ENCODE data around the gene FOLR3. TPM values are rescaled to one million over a fixed set of nuclear protein-coding genes. Genes with fewer than 3 reads are reported as not detected.

Gene FOLR3
- total and polyA plus RNA-seq, 2 experiments from 2014 or later = not detected

DNA sequence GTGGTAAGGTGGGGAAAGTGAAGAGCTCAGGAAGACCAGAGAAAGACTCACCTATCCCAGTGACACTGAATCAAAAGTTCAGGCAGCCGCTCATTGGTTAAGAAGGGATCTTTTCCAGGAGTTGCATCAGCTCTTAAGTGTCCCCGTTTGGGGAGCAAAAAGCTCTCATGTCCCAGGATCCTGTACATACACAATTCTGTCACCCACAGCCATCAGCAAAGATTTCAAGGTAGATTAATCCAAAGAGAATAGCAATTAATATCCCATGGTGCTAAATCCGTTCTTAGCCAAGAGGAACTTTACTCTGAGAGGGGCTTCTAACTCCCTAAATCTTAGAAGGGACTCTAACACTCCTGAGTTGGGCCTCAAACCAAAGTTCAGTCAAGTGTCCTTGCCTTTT is 19.3 kb downstream of the FOLR3 start (continued):
- TF ChIP-seq, protein P1, sequence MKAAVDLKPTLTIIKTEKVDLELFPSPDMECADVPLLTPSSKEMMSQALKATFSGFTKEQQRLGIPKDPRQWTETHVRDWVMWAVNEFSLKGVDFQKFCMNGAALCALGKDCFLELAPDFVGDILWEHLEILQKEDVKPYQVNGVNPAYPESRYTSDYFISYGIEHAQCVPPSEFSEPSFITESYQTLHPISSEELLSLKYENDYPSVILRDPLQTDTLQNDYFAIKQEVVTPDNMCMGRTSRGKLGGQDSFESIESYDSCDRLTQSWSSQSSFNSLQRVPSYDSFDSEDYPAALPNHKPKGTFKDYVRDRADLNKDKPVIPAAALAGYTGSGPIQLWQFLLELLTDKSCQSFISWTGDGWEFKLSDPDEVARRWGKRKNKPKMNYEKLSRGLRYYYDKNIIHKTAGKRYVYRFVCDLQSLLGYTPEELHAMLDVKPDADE (IDR thresholded peaks at IDR 0.05) = no peak
- TF ChIP-seq EZH2phosphoT487 (IDR thresholded peaks at IDR 0.05; ENCODE audit: unreplicated experiment) = no peak

DNA sequence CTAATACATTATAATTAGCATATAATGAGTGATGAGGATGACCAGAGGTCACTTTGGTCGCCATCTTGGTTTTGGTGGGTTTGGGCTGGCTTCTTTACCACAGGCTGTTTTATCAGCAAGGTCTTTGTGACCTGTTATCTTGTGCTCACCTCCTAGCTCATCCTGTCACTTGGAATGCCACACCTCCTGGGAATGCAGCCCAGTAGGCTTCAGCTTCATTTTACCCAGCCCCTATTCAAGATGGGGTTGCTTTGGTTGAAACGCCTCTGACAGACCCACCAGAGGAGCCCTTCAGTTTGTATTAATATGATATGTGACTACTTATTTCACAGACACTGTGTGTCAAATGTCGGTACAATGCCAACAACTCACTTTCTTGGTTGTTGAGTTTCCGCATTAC is 20.2 kb downstream of the FOLR3 start:
- Histone ChIP-seq H3K27me3 (ENCODE audit: insufficient read depth) (no peaks in the 10 kb centered on the region), H4K20me1 (replicated peaks; ENCODE audit: insufficient read depth) (no peaks in the 10 kb centered on the region), H3K4me1 (ENCODE audit: insufficient read depth) (no peaks in the 10 kb centered on the region), H3K4me2 (no peak overlapping the region), H2AFZ (no peak overlapping the region), H3K79me2 (replicated peaks; ENCODE audit: insufficient read depth) (no peaks in the 10 kb centered on the region), H3K36me3 (ENCODE audit: insufficient read depth) (no peaks in the 10 kb centered on the region), H3K27ac (ENCODE audit: low read depth) (no peak overlapping the region), H3K9me2 (ENCODE audit: insufficient read depth) (peaks cover 9% of the 10 kb centered on the region; the same call in 1 of the 2 replicates), H3F3A (replicated peaks; ENCODE audit: low read depth) (no peaks in the 10 kb centered on the region), H3K4me3 (no peak overlapping the region)
- TF ChIP-seq EZH2 (IDR thresholded peaks at IDR 0.05; ENCODE audit: low read depth, unreplicated experiment) = no peak
- TF ChIP-seq ZNF114 (CRISPR knock-in tag; IDR thresholded peaks at IDR 0.05) = no peak
- no peak for TF ChIP-seq NANOG (IDR thresholded peaks at IDR 0.05; ENCODE audit: borderline replicate concordance)
- TF ChIP-seq STAT1 (IDR thresholded peaks at IDR 0.05; ENCODE audit: unreplicated experiment) = no peak
- Mint-ChIP-seq H3K4me1 (no peaks in the 10 kb centered on the region), H3K4me3 (no peak overlapping the region), H3K27ac (no peak overlapping the region), H3K9me3 (peaks cover 2% of the 10 kb centered on the region; the same call in 1 of the 3 replicates), H3K27me3 (ENCODE audit: insufficient read depth, low read depth, poor library complexity) (peaks cover 7% of the 10 kb centered on the region), H3K36me3 (ENCODE audit: low read depth) (no peaks in the 10 kb centered on the region)
- no peak for ATAC-seq
- no peak for DNase-seq (ENCODE audit: low spot score)

DNA sequence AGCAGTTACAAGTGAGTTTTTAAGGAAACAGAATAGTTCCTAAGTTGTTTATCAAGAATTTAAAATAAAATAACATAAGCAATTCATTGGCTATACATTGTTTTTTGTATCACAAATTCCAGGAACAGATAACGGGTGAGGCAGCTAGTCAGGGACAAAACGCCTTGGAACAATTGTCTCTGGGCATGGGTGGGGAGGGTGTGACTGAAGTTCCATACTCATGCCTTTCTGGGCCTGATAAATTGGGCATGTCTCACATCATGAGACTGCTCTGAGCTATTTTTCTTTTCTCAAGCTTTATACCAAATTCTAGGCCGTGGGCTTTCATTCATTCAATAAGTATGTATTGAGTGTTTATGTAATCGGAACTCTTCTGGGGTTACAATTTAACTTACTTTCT is 21.6 kb downstream of the FOLR3 start:
- no peak overlapping the region for H3K27ac Mint-ChIP-seq
- H3F3A ChIP-seq (replicated peaks; ENCODE audit: low read depth) = no peaks in the 10 kb centered on the region
- no peaks in the 10 kb centered on the region for H3K4me1 ChIP-seq (ENCODE audit: insufficient read depth)
- H3K79me2 ChIP-seq (replicated peaks; ENCODE audit: insufficient read depth) = no peaks in the 10 kb centered on the region
- no peak overlapping the region for H3K4me2 ChIP-seq
- H3K4me3 Mint-ChIP-seq = no peak overlapping the region
- H2AFZ ChIP-seq = no peak overlapping the region
- H3K27me3 Mint-ChIP-seq (ENCODE audit: insufficient read depth, low read depth, poor library complexity) = peaks cover 7% of the 10 kb centered on the region
- H4K20me1 ChIP-seq (replicated peaks; ENCODE audit: insufficient read depth) = no peaks in the 10 kb centered on the region
- DNase-seq (ENCODE audit: low spot score) = no peak
- H3K27ac ChIP-seq (ENCODE audit: low read depth) = no peak overlapping the region
- H3K9me3 Mint-ChIP-seq = no peaks in the 10 kb centered on the region
- peaks cover 9% of the 10 kb centered on the region; the same call in 1 of the 2 replicates for H3K9me2 ChIP-seq (ENCODE audit: insufficient read depth)
- H3K4me1 Mint-ChIP-seq = no peaks in the 10 kb centered on the region
- ATAC-seq = no peak
- no peak overlapping the region for H3K4me3 ChIP-seq
- H3K36me3 Mint-ChIP-seq (ENCODE audit: low read depth) = no peaks in the 10 kb centered on the region
- no peaks in the 10 kb centered on the region for H3K36me3 ChIP-seq (ENCODE audit: insufficient read depth)
- H3K27me3 ChIP-seq (ENCODE audit: insufficient read depth) = no peaks in the 10 kb centered on the region
- TF ChIP-seq STAT1 (IDR thresholded peaks at IDR 0.05; ENCODE audit: unreplicated experiment) (no peak), CREB1 (CRISPR knock-in tag; IDR thresholded peaks at IDR 0.05; ENCODE audit: low read depth) (no peak), NANOG (IDR thresholded peaks at IDR 0.05; ENCODE audit: borderline replicate concordance) (no peak)
- TF ChIP-seq, protein P1 (IDR thresholded peaks at IDR 0.05) = no peak
- TF ChIP-seq, protein P2, sequence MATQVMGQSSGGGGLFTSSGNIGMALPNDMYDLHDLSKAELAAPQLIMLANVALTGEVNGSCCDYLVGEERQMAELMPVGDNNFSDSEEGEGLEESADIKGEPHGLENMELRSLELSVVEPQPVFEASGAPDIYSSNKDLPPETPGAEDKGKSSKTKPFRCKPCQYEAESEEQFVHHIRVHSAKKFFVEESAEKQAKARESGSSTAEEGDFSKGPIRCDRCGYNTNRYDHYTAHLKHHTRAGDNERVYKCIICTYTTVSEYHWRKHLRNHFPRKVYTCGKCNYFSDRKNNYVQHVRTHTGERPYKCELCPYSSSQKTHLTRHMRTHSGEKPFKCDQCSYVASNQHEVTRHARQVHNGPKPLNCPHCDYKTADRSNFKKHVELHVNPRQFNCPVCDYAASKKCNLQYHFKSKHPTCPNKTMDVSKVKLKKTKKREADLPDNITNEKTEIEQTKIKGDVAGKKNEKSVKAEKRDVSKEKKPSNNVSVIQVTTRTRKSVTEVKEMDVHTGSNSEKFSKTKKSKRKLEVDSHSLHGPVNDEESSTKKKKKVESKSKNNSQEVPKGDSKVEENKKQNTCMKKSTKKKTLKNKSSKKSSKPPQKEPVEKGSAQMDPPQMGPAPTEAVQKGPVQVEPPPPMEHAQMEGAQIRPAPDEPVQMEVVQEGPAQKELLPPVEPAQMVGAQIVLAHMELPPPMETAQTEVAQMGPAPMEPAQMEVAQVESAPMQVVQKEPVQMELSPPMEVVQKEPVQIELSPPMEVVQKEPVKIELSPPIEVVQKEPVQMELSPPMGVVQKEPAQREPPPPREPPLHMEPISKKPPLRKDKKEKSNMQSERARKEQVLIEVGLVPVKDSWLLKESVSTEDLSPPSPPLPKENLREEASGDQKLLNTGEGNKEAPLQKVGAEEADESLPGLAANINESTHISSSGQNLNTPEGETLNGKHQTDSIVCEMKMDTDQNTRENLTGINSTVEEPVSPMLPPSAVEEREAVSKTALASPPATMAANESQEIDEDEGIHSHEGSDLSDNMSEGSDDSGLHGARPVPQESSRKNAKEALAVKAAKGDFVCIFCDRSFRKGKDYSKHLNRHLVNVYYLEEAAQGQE (IDR thresholded peaks at IDR 0.05; ENCODE audit: unreplicated experiment) = no peak

All from GM23338 (cell line).